Measurements from ENCODE around the gene DHX34.
"Not testable (repeated sequence)": the region's sequence is repeated elsewhere in the genome, so short reads cannot be mapped to it uniquely, and the experiment has no call there.

Gene DHX34

GRCh38 chr19:47348819-47349795 is at the start of gene DHX34:
Gene DHX34 (plus strand): TSS chr19:47349315. CDS start chr19:47353031, 3,716 bp downstream.
- DNase-seq (ENCODE audit: low spot score): peak; percentile 99

GRCh38 chr19:47300867-47301266 is 48.2 kb upstream of the DHX34 start:
- not testable (repeated sequence) for DNase-seq (ENCODE audit: low spot score)

- DNase-seq (ENCODE audit: low spot score): no peak
These were observed 46.9 kb upstream of the DHX34 start for GRCh38 chr19:47302249-47302648.

GRCh38 chr19:47303966-47304365 is 45.1 kb upstream of the DHX34 start:
- no peak for DNase-seq (ENCODE audit: low spot score)

GRCh38 chr19:47305309-47305751 is 43.8 kb upstream of the DHX34 start:
- DNase-seq (ENCODE audit: low spot score): peak; percentile 49

GRCh38 chr19:47306303-47306702 is 42.8 kb upstream of the DHX34 start:
- DNase-seq (ENCODE audit: low spot score): no peak

GRCh38 chr19:47309038-47309437 is 40.1 kb upstream of the DHX34 start:
- no peak for DNase-seq (ENCODE audit: low spot score)

- DNase-seq (ENCODE audit: low spot score): no peak
These were observed 39.5 kb upstream of the DHX34 start, which contains the start of gene C5AR1 for GRCh38 chr19:47309608-47310007. Gene C5AR1 (plus strand): TSS chr19:47309861. CDS start chr19:47309896, 35 bp downstream.

GRCh38 chr19:47310323-47310722 is 38.8 kb upstream of the DHX34 start:
- no peak for DNase-seq (ENCODE audit: low spot score)

GRCh38 chr19:47310819-47311218 is 38.3 kb upstream of the DHX34 start:
- no peak for DNase-seq (ENCODE audit: low spot score)

GRCh38 chr19:47312366-47313006 is 36.6 kb upstream of the DHX34 start:
- DNase-seq (ENCODE audit: low spot score): no peak

- DNase-seq (ENCODE audit: low spot score): no peak
These were observed 35.3 kb upstream of the DHX34 start for GRCh38 chr19:47313754-47314295.

- DNase-seq (ENCODE audit: low spot score): peak; percentile 12
These were observed 33.8 kb upstream of the DHX34 start for GRCh38 chr19:47315125-47315821.

GRCh38 chr19:47316513-47316912 is 32.6 kb upstream of the DHX34 start:
- no peak for DNase-seq (ENCODE audit: low spot score)

GRCh38 chr19:47319923-47320871 is 28.9 kb upstream of the DHX34 start:
- DNase-seq (ENCODE audit: low spot score): no peak

GRCh38 chr19:47321630-47322029 is 27.5 kb upstream of the DHX34 start:
- DNase-seq (ENCODE audit: low spot score): no peak

GRCh38 chr19:47322058-47322457 is 27.1 kb upstream of the DHX34 start:
- no peak for DNase-seq (ENCODE audit: low spot score)

GRCh38 chr19:47323409-47323808 is 25.7 kb upstream of the DHX34 start:
- no peak for DNase-seq (ENCODE audit: low spot score)

- no peak for DNase-seq (ENCODE audit: low spot score)
These were observed 25.2 kb upstream of the DHX34 start for GRCh38 chr19:47323872-47324271.

- DNase-seq (ENCODE audit: low spot score): no peak
These were observed 24.6 kb upstream of the DHX34 start for GRCh38 chr19:47324502-47324901.

GRCh38 chr19:47330466-47330869 is 18.6 kb upstream of the DHX34 start:
- DNase-seq (ENCODE audit: low spot score): no peak
